Measurements from ENCODE around the gene DCBLD1. TPM values are rescaled to one million over a fixed set of nuclear protein-coding genes. Genes with fewer than 3 reads are reported as not detected.

DCBLD1 gene
- total and polyA plus RNA-seq, 3 donors from 2014 or later = 16.6 to 22.2 (median 16.7) TPM

DNA sequence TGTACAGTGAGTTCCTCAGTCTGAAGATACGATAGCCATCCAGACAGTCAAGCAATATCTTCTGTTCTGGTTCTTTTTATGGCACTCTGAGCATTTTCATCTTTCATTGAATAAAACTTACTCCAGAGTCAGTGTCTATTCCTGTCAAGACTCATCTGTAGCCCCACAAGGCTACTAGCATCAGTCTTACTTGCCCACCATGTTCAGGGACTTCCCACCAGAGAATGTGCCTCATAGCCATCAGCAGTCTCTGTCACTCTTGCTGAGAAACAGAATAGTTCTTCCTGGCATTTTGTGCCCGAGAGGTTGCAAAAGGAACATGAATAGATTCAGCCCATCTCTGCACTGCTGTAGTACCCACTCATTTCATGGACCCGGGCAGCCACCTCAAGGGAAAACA, 12.7 kb upstream of the DCBLD1 start:
- Histone ChIP-seq H3K4me3 (no peak overlapping the region), H3K27me3 (no peaks in the 10 kb centered on the region), H3K9me3 (no peaks in the 10 kb centered on the region), H3K4me1 (no peaks in the 10 kb centered on the region), H3K36me3 (ENCODE audit: low read depth, missing control alignments) (no peaks in the 10 kb centered on the region), H3K27ac (no peak overlapping the region)
- TF ChIP-seq POLR2A (IDR thresholded peaks at IDR 0.05) = no peak
- TF ChIP-seq, protein P1, sequence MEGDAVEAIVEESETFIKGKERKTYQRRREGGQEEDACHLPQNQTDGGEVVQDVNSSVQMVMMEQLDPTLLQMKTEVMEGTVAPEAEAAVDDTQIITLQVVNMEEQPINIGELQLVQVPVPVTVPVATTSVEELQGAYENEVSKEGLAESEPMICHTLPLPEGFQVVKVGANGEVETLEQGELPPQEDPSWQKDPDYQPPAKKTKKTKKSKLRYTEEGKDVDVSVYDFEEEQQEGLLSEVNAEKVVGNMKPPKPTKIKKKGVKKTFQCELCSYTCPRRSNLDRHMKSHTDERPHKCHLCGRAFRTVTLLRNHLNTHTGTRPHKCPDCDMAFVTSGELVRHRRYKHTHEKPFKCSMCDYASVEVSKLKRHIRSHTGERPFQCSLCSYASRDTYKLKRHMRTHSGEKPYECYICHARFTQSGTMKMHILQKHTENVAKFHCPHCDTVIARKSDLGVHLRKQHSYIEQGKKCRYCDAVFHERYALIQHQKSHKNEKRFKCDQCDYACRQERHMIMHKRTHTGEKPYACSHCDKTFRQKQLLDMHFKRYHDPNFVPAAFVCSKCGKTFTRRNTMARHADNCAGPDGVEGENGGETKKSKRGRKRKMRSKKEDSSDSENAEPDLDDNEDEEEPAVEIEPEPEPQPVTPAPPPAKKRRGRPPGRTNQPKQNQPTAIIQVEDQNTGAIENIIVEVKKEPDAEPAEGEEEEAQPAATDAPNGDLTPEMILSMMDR (IDR thresholded peaks at IDR 0.05) = no peak
- intact Hi-C loops (cut with DNase I; ENCODE audit: low total_unique reads) = no loop called here
- WGBS, 2 donors = 87 to 95% methylated on average over 3 of the region's 3 CpGs
- no peak for DNase-seq

DNA sequence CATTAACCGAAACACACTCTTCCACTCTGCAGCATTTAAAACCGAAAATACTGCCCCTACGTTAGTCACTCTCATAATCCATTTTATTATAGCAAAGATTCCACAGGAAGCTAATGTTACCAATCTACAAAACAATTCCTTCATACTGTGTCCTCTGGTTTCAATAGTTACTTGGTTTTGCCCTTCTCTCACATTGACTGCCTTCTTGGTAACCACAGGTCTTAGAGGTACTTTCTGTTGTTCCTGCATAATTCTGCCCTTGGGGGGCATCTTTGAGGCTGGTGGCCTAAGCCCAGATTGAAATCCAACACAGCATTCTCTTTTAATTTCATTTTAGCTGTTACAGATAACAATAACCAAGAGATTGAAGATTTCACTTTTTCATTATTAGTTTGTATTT, 9.8 kb upstream of the DCBLD1 start:
- DNase-seq = no peak
- no peaks in the 10 kb centered on the region for H3K9me3 ChIP-seq
- intact Hi-C loops (cut with DNase I; ENCODE audit: low total_unique reads) = no loop called here
- TF ChIP-seq, protein P1 (IDR thresholded peaks at IDR 0.05) = no peak
- TF ChIP-seq POLR2A (IDR thresholded peaks at IDR 0.05) = no peak
- H3K4me1 ChIP-seq = no peaks in the 10 kb centered on the region
- WGBS, 2 donors = 91 to 95% methylated on average over 3 of the region's 3 CpGs
- no peak overlapping the region for H3K4me3 ChIP-seq
- H3K27ac ChIP-seq = no peak overlapping the region
- no peaks in the 10 kb centered on the region for H3K27me3 ChIP-seq
- no peaks in the 10 kb centered on the region for H3K36me3 ChIP-seq (ENCODE audit: low read depth, missing control alignments)

DNA sequence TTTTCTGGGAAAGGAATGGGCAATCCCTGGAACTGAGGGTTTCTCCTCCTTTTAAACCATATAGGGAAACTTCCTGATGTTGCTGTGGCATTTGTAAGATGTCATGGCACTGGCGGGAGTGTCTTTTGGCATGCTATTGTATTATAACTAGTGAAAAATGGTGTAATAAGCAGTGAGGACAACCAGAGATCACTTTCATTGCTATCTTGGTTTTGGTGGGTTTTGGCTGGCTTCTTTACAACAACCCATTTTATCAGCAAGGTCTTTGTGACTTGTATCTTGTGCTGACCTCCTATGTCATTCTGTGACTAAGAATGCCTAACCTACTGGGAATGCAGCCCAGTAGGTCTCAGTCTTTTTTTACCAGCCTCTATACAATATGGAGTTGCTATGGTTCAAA, 9.1 kb upstream of the DCBLD1 start:
- no peaks in the 10 kb centered on the region for H3K9me3 ChIP-seq
- no peak for DNase-seq
- no peak overlapping the region for H3K27ac ChIP-seq
- intact Hi-C loops (cut with DNase I; ENCODE audit: low total_unique reads) = no loop called here
- H3K36me3 ChIP-seq (ENCODE audit: low read depth, missing control alignments) = no peaks in the 10 kb centered on the region
- H3K4me3 ChIP-seq = no peak overlapping the region
- TF ChIP-seq, protein P1 (IDR thresholded peaks at IDR 0.05) = no peak
- TF ChIP-seq POLR2A (IDR thresholded peaks at IDR 0.05) = no peak
- H3K27me3 ChIP-seq = no peaks in the 10 kb centered on the region
- peaks cover 6% of the 10 kb centered on the region for H3K4me1 ChIP-seq
- 83 to 94% methylated on average over 1 of the region's 1 CpG for WGBS, 2 donors

DNA sequence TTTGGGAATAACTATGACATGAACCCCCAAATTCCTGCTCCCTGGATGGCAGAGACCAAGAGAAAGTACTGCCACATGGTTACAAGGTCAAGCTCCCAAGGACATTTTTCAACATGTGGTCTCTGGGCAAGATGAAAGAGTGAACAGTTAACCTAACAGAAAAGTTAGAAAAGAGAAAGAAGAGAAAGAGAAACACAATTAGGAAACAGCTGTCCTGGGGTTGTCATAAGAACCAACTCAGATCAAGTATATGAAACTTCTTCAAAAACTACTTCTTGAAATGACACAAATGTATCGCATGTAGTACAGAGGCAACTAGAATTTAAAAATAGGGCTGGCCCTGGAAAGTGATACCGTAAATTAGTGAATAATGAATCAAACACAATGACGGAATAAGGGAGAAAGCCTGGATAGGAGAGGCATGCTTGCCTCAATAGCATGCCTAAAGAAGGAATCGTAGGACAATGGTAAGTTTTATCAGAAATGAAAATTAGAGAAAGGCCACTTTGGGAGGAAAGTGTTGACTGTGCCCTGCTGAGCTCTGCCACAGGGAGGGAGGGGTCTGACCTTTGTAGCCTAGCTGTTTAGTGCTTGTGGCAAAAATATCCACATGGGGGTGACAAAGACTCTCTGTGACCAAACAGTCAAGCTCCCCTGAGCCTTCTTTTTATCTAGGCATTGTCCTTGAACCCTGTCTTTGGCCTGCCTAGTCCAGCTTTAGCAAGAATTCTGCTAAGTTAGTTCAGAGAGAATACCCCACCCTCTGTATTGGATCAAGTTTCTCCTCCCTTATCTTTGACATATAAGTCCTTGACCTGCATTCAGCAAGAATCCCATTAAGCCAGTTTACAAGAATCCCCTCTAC, 4.3 kb upstream of the DCBLD1 start:
- Histone ChIP-seq H3K27ac (no peak overlapping the region), H3K27me3 (no peaks in the 10 kb centered on the region), H3K36me3 (ENCODE audit: low read depth, missing control alignments) (no peaks in the 10 kb centered on the region), H3K4me3 (no peak overlapping the region), H3K9me3 (no peaks in the 10 kb centered on the region), H3K4me1 (peaks cover 6% of the 10 kb centered on the region)
- DNase-seq = peak; percentile 28
- intact Hi-C loops (cut with DNase I; ENCODE audit: low total_unique reads) = no loop called here
- WGBS, 2 donors = 70 to 94% methylated on average over 4 of the region's 4 CpGs
- TF ChIP-seq, protein P1 (IDR thresholded peaks at IDR 0.05) = peak in 2 of 3 experiments; percentile 3 to 19
- no peak for TF ChIP-seq POLR2A (IDR thresholded peaks at IDR 0.05)

DNA sequence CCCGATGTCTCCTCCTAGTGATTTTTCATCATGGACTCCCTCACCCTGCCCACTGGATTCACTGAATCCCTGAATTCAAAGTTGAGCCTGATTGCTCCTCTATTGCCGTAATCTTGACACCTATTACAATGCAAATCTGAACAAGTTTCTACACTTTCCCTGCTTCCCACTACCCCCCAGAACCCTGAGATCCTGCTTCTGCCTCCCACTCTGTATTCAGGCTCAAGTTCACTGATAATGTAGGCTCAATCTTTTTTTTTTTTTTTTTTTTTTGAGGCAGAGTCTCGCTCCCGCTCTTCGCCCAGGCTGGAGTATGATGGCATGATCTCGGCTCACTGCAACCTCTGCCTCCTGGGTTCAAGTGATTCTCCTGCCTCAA, 3.6 kb upstream of the DCBLD1 start:
- Histone ChIP-seq H3K4me1 (peaks cover 6% of the 10 kb centered on the region), H3K4me3 (no peak overlapping the region), H3K27me3 (no peaks in the 10 kb centered on the region), H3K27ac (no peak overlapping the region), H3K36me3 (ENCODE audit: low read depth, missing control alignments) (no peaks in the 10 kb centered on the region), H3K9me3 (no peaks in the 10 kb centered on the region)
- TF ChIP-seq, protein P1 (IDR thresholded peaks at IDR 0.05) = no peak
- no peak for TF ChIP-seq POLR2A (IDR thresholded peaks at IDR 0.05)
- WGBS, 2 donors = 81 to 96% methylated on average over 6 of the region's 6 CpGs
- no peak for DNase-seq
- intact Hi-C loops (cut with DNase I; ENCODE audit: low total_unique reads) = no loop called here
